Thyroid gland (tissue), 4 donors: Measurements from ENCODE around the gene APLNR.

Source experiments
- POLR2A ChIP-seq, 2 donors: fragments of 450-650 bp; IDR thresholded peaks; one replicate each; pipeline ENCODE4 v1.6.1; 2017; ENCODE audit warnings: antibody characterized with exemption in 2 of 2, mild to moderate bottlenecking in 2 of 2, moderate library complexity in 1 of 2
- TF ChIP-seq, protein P1 (sequence below), 6 experiments: fragments of 200-600 bp in 3 of 6; fragments of 450-650 bp in 3 of 6; sonication (generic) in 3 of 6; IDR thresholded peaks; one replicate each; pipeline ENCODE4 v1.5.1; 2016 to 2019; ENCODE audit warnings: antibody characterized with exemption in 6 of 6, mild to moderate bottlenecking in 2 of 6, inconsistent platforms in 1 of 6, moderate library complexity in 1 of 6

DNA sequence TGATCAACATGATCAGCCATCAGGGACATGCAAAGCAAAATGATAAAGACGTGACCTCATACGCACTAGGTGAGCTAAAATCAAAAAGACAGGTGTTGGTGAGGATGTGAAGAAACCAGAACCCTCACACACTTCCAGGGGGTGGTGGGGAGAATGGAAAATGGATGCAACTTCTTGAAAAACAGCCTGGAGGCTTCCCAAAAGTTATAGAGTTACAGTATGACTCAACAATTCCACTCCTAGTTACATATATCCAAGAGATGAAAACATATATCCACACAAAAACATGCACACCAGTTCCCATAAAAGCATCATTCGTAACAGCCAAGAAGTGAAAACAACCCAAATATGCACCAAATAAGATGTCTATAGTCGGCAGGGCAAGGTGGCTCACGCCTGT, 42.1 kb upstream of the APLNR start:
- TF ChIP-seq, protein P1, sequence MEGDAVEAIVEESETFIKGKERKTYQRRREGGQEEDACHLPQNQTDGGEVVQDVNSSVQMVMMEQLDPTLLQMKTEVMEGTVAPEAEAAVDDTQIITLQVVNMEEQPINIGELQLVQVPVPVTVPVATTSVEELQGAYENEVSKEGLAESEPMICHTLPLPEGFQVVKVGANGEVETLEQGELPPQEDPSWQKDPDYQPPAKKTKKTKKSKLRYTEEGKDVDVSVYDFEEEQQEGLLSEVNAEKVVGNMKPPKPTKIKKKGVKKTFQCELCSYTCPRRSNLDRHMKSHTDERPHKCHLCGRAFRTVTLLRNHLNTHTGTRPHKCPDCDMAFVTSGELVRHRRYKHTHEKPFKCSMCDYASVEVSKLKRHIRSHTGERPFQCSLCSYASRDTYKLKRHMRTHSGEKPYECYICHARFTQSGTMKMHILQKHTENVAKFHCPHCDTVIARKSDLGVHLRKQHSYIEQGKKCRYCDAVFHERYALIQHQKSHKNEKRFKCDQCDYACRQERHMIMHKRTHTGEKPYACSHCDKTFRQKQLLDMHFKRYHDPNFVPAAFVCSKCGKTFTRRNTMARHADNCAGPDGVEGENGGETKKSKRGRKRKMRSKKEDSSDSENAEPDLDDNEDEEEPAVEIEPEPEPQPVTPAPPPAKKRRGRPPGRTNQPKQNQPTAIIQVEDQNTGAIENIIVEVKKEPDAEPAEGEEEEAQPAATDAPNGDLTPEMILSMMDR (IDR thresholded peaks at IDR 0.05): no peak
- no peak for TF ChIP-seq POLR2A (IDR thresholded peaks at IDR 0.05)
